ENCODE data around the gene KCNH8.

KCNH8 gene

GRCh38 chr3:19522305-19522704, 374.0 kb downstream of the KCNH8 start:
- no peak for FAIRE-seq

- FAIRE-seq, result no peak
Measured at GRCh38 chr3:19526071-19526470, 377.8 kb downstream of the KCNH8 start.

GRCh38 chr3:19527746-19528145, 379.4 kb downstream of the KCNH8 start:
- FAIRE-seq, result no peak

- no peak for FAIRE-seq
Measured at GRCh38 chr3:19531426-19531825, 383.1 kb downstream of the KCNH8 start.

GRCh38 chr3:19539518-19540392, 391.4 kb downstream of the KCNH8 start:
- no peak for FAIRE-seq

- no peak for FAIRE-seq
Measured at GRCh38 chr3:19540464-19540863, 392.2 kb downstream of the KCNH8 start.

- FAIRE-seq, result no peak
Measured at GRCh38 chr3:19541284-19541683, 393.0 kb downstream of the KCNH8 start.

GRCh38 chr3:19543212-19543841, 395.0 kb downstream of the KCNH8 start:
- no peak for FAIRE-seq

- FAIRE-seq, result no peak
Measured at GRCh38 chr3:19547665-19548464, 399.6 kb downstream of the KCNH8 start.

- no peak for FAIRE-seq
Measured at GRCh38 chr3:19559724-19560442, 411.6 kb downstream of the KCNH8 start.

- no peak for FAIRE-seq
Measured at GRCh38 chr3:19573644-19574043, 425.3 kb downstream of the KCNH8 start.

- FAIRE-seq, result no peak
Measured at GRCh38 chr3:19574268-19574667, 426.0 kb downstream of the KCNH8 start.

- no peak for FAIRE-seq
Measured at GRCh38 chr3:19576343-19576742, 428.0 kb downstream of the KCNH8 start.

Data from islet of Langerhans (tissue), 1 donor.